CD4-positive, alpha-beta T cell treated with Interleukin-21 for 1 hour (primary cell): Measurements from ENCODE around the gene KLKB1.

Experiments
- DNase-seq: peaks from one replicate; pipeline ENCODE4 v3.0.0-alpha.2; 2020

KLKB1 gene

DNA sequence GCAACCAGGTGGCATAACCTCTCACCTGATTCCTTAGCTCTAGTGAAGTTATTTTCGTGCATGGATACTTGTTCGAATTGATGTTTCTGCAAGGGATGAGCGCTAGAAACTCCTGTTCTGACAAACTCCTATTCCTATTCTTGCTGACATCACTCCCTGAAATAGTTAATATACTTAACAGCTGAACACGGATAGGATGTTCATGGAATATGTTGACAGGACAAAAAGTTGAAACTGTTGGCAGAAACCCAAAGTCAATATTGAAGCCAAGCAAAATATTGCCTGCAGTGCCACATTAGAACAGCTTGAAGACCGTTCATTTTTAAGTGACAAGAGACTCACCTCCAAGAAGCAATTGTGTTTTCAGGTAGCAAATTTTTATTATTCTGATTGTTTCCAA is at the start of gene KLKB1:
KLKB1 (plus strand) TSS at position 287 of the 400 bp plus-strand sequence. CDS start 689 bp downstream, outside the sequence.
- DNase-seq = no peak

DNA sequence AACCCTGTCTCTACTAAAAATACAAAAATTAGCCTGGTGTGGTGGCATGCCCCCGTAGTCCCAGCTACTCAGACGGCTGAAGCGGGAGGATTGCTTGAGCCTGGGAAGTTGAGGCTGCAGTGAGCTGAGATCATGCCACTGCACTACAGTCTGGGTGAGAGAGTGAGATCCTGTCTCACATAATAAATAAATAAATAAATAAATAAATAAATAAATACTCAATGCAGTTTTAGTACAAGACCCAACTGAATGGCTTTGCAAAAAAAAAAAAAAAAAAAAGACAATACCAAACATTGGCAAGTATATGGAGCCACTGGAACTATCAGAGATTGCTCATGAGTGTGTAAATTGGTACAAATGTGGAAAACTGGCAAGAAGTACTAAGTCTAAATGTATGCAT is 39.2 kb upstream of the KLKB1 start:
- DNase-seq = no peak

- DNase-seq = no peak
Observed at GRCh38 chr4:186189656-186190055, 37.7 kb upstream of the KLKB1 start.

GRCh38 chr4:186190581-186191199 is 36.6 kb upstream of the KLKB1 start:
- peak; percentile 58 for DNase-seq

GRCh38 chr4:186191200-186192065 is 35.9 kb upstream of the KLKB1 start, which contains the start of gene CYP4V2:
TSS of gene CYP4V2 (plus strand) at chr4:186191567. CDS start at chr4:186191824, 257 bp downstream.
- peak; percentile 91 for DNase-seq

DNA sequence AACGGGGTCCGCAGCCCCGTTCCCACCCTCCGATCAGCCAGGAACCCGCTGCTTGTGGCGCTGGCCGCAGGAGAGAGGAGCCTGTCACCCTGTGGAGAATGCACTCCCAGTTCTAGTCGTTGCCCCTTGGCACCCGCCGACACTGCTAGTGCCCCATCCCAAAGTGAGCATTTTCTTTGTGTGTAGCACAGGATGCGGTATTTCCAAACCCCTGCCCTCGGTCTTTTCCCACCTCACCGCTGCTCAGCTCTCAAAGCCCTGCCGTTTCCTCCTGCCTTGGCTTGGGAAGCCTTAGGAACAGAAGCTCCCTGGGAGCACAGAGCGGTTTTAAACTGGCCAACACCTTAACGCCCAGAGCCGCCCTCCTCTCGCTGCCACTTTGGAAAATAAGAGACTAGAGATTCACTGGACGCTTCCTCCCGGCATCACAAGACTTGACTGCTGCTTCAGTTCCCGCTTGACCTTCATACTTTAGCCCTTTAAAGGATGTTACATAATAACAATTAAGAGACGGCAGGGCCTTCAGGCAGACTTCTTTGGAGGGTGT is 35.2 kb upstream of the KLKB1 start:
- DNase-seq = peak; percentile 32

DNA sequence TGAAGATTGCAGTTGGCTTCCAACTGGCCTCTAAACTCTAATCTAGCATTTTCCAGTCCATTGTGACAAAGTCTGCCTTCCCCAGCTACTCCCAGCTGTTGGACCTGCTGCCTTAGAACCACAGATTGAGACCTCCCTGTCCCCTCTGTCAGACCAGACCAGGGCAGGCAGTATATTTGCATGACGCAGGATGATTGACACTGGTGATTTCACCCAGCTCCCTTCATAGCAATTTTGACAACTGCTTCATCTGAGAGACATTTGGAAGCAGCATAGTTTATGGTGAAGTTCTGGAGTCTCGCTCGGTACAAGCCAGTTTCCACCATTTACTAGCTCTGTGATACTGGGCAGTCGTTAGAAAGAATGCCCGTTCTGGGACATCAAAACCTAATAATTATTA is 33.5 kb upstream of the KLKB1 start:
- DNase-seq = no peak

DNA sequence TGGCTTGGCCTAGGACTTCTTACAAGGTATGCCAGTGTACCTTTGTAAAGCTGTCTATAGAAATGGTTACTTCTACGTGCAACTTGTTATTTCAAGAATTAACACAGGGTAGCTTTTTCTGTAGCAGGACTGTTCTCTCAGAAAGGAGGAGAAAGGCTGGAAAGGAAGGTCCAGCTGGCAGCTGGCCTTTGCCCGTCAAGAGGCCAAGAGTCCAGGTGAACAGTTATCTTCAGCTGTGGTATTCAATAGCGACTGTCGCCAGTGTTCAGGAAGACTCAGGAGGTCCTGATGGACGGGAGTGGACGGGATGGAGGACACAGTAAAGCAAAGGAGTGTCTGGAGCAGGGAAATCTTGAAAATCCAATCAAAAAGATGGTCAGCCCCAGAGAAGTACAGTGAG is 31.2 kb upstream of the KLKB1 start:
- DNase-seq = no peak

DNA sequence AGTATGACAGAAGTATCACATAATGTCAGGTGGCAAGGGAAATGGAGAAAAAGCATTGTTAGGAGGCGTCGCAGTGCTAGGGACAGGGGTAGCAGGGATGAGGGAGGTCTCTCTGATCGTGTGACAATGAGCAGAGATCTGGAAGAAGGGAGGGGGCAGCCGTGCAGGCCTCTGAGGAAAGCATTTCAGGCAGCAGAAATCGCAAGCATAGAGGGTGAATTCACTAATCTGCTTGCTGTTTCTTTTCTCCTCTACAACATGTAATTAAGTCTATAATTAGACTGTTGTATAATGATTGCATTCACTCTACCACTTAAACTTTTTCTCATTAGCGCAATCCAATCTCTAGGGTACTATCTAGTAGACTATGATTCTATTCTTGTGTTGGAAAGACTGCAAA is 26.8 kb upstream of the KLKB1 start:
- DNase-seq = no peak

- DNase-seq = no peak
Observed at GRCh38 chr4:186201010-186201409, 26.3 kb upstream of the KLKB1 start.

DNA sequence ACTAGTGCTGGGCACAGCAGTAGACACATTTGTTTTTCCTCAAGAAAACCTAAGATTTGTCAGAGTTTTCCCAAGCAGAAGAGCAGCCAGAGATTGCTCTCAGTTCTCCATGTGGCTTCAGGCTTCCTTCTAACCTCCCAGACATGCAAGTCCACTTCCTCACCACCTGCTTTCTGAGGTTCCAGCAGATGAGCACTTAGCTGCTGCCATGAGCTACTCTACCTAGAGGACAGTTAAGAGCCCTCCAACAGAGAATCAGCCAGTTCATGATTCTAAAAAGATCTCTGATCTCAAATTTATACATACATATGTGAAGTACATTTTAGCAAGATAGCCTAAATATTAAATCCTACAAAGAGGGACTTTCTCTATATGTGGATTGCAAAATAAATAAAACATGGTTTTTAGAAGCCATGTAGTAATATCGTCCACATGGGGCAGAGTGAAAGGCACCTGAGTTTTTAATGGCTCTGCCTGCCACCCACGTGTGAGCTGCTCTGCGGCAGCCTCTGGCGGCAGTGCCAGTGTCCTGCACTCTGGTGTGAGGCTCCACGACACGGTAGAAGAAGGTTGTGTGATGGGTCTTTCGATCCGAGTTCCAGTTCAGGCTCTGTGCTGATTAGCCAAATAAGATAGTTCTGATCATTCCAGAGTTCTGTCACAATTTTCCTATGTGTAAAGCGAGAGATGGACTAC is 25.6 kb upstream of the KLKB1 start:
- DNase-seq = peak; percentile 65

GRCh38 chr4:186202490-186203140 is 24.7 kb upstream of the KLKB1 start:
- no peak for DNase-seq

DNA sequence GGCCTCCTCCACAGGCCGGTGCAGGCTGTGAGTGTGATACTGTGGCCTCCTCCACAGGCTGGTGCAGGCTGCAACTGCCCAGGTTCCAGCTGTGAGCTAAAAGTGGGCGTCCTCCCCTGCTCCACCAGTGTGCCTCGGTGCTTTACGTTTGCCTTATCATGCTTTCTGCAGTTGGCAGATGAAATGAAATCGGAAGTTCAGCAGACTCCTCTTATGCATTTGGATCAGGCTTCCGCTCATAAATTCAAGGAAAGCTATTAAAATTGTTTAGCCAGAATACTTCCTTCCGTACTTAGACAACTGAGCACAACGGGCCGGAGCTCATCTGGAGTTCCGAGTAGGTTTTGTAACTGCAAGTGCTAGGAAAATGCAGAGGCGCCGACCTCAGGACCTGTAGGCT is 23.9 kb upstream of the KLKB1 start:
- no peak for DNase-seq

GRCh38 chr4:186204103-186204559 is 23.2 kb upstream of the KLKB1 start:
- DNase-seq = peak; percentile 19

DNA sequence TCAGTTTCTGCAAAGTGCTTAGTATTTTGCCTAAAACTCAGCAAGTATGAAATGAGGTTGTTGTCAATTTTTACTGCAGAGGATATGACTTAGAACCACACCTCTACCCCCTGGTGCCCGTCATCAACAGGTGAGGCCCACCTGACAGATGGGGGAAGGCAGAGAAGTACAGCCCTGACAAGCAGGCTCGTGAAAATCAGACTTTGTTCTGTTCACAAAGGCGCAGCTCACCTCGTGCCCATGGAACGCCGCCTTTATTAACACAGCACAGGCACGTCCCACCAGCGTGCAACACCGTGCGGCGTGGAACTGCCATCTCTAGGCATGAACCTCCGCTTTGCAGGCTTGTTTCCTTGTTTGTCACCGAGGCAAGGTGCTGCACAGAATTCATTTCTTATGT is 22.6 kb upstream of the KLKB1 start:
- no peak for DNase-seq

DNA sequence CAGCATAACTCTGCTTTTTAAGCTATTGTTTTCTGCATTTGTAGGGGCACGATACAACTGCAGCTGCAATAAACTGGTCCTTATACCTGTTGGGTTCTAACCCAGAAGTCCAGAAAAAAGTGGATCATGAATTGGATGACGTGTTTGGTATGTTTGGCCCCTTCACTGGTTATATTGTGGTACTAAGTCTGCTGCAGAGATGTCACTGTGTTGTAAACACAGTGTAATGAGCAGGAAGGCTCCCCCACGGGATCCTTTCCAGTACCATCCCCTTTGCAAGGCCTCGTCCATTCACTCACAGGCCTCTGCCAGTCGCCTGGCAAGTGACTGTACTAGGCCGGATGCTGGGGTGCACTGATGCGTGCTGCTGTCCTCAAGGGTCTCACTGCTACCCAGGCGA is 22.2 kb upstream of the KLKB1 start:
- no peak for DNase-seq

DNA sequence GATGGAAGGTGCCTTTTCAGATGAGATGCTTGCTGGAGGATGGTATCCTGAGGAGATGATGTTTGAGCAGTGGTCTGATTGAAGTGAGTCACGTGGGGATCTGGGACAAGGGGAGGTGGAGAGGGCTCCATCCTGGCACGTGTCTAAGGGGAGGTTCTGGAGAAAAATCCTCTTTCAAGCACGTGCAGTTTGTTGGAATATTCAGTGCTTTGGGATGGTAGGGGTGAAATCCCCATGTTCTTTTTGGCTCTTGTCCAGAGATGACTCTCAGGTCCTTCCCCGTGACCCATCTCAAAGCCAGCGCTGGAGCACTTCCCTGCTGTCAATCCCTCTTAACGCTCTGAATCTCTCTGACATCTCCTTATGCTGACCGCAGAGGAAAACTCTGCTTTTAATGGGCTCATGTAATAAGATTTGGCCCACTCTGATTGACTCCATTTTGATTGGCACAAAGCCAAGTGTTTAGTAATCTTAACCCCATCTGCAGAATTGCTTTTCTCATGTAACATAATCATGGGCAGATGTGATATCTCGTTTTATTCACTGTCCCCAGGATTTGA is 10.8 kb upstream of the KLKB1 start:
- no peak for DNase-seq

- no peak for DNase-seq
Observed at GRCh38 chr4:186217733-186218293, 9.5 kb upstream of the KLKB1 start.

GRCh38 chr4:186221624-186222023 is 5.7 kb upstream of the KLKB1 start:
- no peak for DNase-seq

- DNase-seq = no peak
Observed at GRCh38 chr4:186225848-186226247, 1.5 kb upstream of the KLKB1 start.

DNA sequence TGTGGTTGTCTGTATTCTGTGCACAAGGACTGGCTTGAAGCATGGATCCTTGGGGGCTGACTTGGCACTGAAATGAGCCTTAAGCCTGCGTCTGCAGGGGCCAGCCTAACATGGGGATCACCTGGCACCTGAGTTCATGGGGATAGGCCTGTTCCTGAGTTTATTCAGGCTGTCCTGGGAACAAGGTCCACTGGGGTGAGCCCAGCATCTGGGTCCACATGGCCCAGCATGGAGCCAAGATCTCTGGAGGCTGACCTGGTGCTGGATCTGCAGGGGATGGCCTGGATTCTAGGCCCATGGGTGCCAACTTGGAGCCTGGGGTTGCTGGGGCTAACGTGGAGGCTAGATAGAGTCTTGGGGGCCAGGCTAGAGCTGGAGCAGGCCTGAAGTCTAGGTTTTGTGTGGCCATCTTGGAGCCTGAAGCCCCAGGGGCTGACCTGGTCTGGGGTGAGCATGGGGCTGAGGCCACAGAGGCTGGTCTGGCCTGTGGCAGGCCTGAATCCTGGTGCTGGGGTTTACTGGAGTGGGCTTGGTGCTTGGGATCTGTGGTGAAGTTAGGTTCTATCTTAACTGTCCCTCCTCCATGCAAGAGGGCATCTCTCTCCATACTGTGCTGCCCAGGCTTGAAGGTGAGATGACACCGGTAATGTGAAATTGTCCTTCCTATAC is 652 bp upstream of the KLKB1 start:
- no peak for DNase-seq
